Measurements from ENCODE around the gene KLHL36.

GRCh38 chr16:84680165-84680842 lies 32.0 kb downstream of the KLHL36 start:
- TF ChIP-seq POLR2A (IDR thresholded peaks at IDR 0.05) (no peak), CTCF (IDR thresholded peaks at IDR 0.05) (no peak)

Measured in sigmoid colon (tissue), 3 donors.